EH (cell line): ENCODE data around the gene TUBA1A.
"Not testable (repeated sequence)": the region's sequence is repeated elsewhere in the genome, so short reads cannot be mapped to it uniquely, and the experiment has no call there.

ENCODE experiments used
- DNase-seq: peaks from one replicate; pipeline ENCODE4 v3.0.0-alpha.2; 2015; ENCODE audit warnings: low read depth

TUBA1A gene

DNA sequence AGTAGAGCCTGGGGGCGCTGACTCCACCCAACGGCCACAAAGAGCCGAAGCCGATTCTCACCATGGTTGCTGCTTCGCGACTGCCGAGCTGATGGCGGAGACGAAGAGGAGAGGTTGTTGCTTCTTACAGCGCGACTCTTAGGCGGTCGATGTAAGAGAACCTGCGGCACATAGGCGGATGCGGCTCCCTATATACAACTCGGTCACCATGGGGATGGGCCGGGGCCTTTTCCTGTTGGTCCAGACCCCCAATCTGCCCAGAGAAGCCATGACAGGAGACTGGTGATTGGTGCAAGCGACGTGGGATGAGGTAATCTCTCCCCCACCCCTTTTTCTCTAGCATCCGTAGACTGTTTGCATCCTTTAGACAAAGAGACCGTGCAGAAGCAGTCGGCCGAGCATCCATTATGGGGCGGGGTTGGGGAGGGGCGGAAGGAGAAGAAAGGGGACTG is at the start of gene TUBA1A:
TSS of gene TUBA1A (minus strand) at position 165 of the 452 bp plus-strand sequence. CDS start at position 64, 101 bp downstream.
- DNase-seq: peak; percentile 100

GRCh38 chr12:49236423-49236822 is 47.5 kb upstream of the TUBA1A start:
- DNase-seq: no peak

DNA sequence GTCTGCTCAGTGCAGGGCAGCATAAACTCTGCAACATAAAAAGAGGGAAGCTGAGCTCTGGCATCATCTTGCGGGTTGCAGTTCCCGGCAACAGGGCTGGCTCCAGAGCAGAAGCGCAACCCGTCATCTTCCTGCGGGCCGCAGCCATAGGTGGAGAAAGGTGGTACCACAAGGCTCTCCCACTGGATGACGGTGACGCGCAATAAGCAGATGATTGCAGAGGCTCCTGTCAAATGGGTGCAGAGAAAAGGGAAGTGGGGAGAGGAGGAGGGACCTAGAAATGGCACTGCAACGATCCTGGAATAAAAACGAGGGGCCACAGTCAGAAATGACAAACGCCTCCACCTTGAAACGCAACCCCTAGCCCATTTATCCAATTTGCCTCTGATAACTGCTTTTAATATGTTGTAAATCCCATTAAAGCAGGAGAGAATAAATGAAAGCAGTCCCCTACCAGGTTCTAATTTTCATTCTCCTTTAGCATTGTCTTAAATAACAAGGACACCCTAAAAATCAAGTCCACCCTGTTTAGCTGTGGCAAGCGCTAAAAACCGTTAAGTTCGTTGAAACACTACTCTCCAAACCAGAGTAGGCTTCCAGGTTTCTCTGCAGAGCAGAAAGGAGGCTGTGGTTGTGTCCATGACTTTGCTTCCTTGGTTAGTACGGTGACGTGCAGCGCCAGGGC is 45.1 kb upstream of the TUBA1A start:
- no peak for DNase-seq

DNA sequence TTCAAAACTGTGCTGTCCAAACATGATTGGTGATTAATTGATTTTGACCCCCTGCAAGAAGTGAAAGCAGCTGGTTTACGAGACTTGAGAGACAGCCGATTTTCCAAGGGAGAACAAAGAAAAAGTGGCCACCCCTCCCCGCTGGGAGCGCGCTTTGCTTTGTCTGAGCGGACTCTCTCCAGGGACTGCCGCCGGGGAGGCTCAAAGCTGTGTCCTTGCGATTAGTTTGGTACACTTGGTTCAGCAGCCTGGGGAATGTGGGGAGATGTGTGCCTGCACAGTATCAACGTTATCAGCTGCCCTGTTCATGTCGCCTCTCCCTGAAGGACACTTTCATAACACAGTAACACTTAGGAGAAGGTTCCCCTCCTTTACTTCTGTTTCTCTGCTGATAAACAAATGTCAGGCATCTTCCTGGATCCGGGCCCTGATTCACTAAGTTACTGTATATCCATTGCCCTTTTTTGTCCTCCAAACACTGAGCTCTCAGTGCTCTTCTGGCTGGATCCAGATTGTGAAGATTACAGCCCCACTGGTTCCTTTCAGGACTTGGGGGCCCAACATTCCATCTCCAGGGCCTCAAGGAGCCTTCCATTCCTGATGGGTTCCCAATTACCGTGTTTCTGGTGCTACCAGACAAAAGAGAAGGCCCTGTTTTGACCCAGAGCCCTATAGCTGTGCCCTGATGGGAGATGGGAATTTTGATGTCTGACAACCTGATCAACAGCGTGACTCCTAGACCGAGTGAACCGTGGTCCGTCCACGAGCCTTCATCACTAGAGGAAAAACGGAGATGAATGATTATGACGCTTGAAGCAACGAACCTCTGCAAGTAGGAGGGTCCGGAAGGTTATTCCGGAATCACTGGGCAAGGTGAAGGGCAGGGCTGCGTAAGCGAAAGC is 44.3 kb upstream of the TUBA1A start:
- DNase-seq: peak; percentile 44

DNA sequence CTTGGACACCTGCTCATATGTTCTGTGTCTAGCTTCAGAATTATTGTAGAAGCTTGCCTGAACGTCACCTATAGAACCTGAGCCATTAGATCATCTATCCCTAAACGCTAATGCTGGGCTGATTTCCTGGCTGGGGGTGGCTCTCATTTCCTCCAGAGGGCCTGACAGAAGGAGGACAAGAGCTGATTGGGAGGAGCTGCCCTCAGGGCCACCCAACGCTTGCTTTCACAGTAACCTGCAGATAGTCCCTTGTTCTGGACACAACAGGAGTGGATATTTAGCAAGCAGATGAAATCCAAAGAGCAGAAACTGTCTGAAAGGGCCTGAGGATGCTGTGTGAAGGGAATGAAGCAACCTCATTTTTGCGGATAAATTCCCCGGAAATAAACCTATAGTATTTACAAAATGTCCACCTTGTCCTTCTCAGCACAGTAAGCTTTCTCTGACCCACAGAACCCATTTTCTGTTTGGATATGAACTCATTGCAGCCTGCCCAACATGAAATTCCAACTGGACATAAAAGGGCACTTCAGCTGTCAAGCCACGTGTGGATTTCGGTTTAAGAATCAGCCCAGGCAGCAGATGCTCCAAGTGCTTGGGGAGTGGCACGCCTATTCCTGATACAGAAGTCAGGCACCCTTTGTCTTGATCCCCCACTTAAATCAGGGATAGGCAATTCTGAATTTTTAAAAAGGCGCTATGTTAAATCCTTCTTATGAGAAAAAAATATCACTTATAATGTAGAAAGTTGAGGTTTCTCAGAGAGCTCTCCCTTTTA is 43.2 kb upstream of the TUBA1A start:
- DNase-seq: no peak

GRCh38 chr12:49230805-49231194 is 41.9 kb upstream of the TUBA1A start:
- no peak for DNase-seq

DNA sequence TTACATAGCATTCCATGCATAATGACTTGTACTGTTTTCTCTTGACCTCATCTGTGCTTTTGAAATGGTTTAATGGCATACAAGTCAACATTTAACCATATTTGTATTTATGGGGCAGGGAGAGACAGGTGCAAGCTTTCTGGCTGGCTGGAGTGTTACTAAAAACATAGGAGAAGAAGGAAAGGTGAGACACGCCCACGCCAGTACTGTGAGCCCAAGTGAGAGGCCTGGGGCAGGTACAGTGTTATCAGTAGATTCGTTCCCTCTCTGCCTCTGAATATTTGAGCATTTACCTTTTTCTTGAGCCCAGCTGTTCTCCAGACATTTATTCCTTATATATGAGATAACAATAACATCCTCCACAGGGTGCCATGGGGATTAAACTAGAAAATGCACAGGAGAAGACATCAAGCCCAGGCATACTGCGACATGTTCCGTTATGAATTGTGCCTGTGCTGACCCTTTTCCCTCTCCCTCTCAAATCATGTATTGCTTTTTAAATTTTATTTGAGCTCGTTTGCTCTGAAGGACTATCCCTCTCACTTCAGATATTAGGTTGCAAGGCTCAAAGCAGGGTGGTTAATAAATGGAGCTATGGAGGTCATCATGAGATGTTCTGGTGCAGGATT is 41.4 kb upstream of the TUBA1A start:
- no peak for DNase-seq

DNA sequence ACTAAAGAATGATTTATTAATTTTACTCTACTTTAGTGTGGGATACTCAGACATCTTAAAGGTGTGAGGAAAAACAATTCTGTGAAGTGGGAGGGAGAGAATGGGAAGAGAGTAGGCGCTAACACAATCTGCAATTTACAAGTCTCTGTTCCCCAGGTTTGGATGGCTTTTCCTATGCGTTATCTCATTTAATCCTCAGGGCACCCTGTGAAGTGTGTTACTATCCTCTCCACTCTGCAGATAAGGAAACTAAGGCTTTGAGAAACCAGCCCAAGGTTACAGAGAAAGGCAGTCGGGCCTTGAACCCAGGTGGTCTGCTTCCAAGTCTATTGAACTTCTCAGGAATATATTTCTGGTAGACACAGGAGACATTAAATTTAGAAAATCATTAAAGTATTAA is 39.8 kb upstream of the TUBA1A start:
- DNase-seq: no peak

- no peak for DNase-seq
Measured at GRCh38 chr12:49227713-49228112, 38.8 kb upstream of the TUBA1A start.

- DNase-seq: peak; percentile 54
Measured at GRCh38 chr12:49225576-49226166, 36.8 kb upstream of the TUBA1A start.

GRCh38 chr12:49223590-49224369 is 34.9 kb upstream of the TUBA1A start:
- DNase-seq: no peak

GRCh38 chr12:49223122-49223521 is 34.2 kb upstream of the TUBA1A start:
- no peak for DNase-seq

DNA sequence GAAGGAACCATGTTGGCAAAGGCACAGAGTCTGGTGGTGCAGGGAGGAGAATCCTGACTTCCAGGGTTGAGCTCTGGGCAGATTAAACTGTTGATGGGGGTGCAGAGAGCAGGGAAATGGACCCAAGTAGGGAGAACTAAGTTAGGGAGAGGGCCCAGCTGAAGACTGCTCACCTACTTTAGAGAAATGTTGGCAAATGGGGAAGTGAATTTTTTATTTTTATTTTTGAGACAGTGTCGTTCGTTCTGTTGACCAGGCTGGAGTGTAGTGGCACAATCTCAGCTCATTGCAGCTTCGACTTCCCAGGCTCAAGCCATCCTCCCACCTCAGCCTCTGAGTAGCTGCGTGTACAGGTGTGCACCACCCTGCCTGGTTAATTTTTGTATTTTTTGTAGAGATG is 32.1 kb upstream of the TUBA1A start:
- DNase-seq: no peak

DNA sequence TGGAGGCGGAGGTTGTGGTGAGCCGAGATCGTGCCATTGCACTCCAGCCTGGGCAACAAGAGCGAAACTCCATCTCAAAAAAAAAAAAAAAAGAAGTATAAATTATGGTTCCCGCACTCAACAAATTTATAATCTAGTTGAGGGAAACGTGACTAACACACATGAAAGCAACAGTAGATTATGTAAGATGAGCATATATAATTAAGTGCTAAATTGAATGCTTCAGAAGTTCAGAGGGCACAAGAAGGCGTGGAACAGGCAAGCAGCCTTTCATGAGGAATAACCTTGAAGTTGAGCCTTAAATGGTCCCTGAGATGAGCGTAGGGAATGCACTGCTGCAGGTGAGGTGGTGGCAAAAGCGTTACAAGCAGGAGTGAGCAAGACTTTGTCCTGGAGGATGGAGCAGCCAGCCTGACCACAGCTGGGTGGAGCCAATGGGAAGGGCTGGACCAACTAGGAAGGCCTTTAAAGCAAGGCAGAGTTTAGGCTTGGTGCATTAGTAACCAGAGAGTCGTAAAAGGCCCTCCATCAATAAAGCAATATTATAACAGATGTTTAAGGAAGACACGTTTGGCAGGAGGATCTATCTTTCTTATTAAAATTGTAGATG is 30.6 kb upstream of the TUBA1A start:
- no peak for DNase-seq

DNA sequence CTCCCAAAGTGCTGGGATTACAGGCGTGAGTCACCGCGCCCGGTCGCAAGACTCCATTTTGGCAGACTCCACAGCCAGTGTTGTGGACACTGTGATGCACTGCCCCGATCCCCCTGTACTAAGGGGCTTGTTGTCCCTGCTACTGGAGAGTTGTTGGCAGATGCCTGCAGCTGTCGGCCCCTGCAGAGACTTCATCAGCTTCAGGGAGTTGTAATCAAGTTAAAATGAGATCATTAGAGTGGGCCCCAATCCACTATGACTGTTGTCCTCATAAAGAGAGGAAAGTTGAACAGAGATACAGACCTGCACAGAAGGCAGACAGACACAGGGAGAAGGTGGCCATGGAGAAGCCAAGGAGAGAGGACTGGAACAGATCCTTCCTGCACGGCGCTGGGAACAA is 23.7 kb upstream of the TUBA1A start:
- no peak for DNase-seq

DNA sequence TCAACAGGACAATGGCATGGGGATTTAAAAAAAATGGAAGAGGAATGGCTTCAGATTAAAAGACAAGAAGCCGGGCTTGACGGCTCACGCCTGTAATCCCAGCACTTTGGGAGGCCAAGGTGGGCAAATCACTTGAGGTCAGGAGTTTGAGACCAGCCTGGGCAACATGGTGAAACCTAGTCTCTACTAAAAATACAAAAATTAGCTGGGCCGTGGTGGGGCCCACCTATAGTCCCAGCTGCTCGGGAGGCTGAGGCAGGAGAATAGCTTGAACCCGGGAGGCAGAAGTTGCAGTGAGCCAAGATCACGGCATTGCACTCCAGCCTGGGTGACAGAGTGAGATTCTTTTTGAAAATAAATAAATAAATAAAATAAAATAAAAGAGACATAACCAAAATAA is 21.8 kb upstream of the TUBA1A start:
- DNase-seq: not testable (repeated sequence)

GRCh38 chr12:49208676-49209075 is 19.8 kb upstream of the TUBA1A start:
- DNase-seq: no peak

GRCh38 chr12:49208146-49208545 is 19.3 kb upstream of the TUBA1A start:
- DNase-seq: no peak

GRCh38 chr12:49206389-49206788 is 17.5 kb upstream of the TUBA1A start:
- DNase-seq: no peak

GRCh38 chr12:49201595-49202295 is 12.9 kb upstream of the TUBA1A start:
- DNase-seq: peak; percentile 82
